Mammary epithelial cell (primary cell): ENCODE measurements around the gene NPEPL1.

Experiments
- CTCF ChIP-seq, 2 donors: IDR thresholded peaks in 1 of 2; conservative IDR thresholded peaks in 1 of 2; 2 replicates each; pipeline ENCODE4 v1.5.1; 2011 to 2012; ENCODE audit warnings: inconsistent platforms in 2 of 2, low read length in 2 of 2, mild to moderate bottlenecking in 2 of 2, control low read depth in 1 of 2, low read depth in 1 of 2; ENCODE audit not compliant: insufficient read depth in 1 of 2; ENCODE audit errors: extremely low read depth in 1 of 2
- EZH2 ChIP-seq: IDR thresholded peaks from 2 replicates; pipeline ENCODE4 v1.6.1; 2012; ENCODE audit warnings: low read length, inconsistent platforms, borderline replicate concordance

- TF ChIP-seq CTCF (conservative IDR thresholded peaks at IDR 0.05 in 1 of 2, IDR thresholded peaks at IDR 0.05 in 1 of 2; ENCODE audit: extremely low read depth in 1 of 2, insufficient read depth in 1 of 2, low read depth in 1 of 2, low read length in 2 of 2) (no peak), EZH2 (no peak)
Measured at GRCh38 chr20:58706150-58706892, 13.7 kb downstream of the NPEPL1 start.
